HG02571 (cell line): ENCODE data around the gene TAPBP.

Experiments used
- ATAC-seq: cut with Tn5 transposase; IDR thresholded peaks from one replicate; pipeline ENCODE4 v1.9.1; 2021; ENCODE audit warnings: mild to moderate bottlenecking, moderate library complexity; ENCODE audit not compliant: unreplicated experiment

The TAPBP gene

GRCh38 chr6:33249732-33250630 lies 63.9 kb downstream of the TAPBP start:
- ATAC-seq, result no peak
